Activated T-cell treated with anti-CD3 and anti-CD28 coated beads for 48 hours (primary cell): ENCODE data around the gene SLC6A17.

ENCODE experiments used
- DNase-seq: peaks from one replicate; pipeline ENCODE4 v3.0.0-alpha.2; 2020; ENCODE audit warnings: low read depth

Gene SLC6A17

GRCh38 chr1:110205156-110205555 is 54.9 kb downstream of the SLC6A17 start:
- DNase-seq = no peak

DNA sequence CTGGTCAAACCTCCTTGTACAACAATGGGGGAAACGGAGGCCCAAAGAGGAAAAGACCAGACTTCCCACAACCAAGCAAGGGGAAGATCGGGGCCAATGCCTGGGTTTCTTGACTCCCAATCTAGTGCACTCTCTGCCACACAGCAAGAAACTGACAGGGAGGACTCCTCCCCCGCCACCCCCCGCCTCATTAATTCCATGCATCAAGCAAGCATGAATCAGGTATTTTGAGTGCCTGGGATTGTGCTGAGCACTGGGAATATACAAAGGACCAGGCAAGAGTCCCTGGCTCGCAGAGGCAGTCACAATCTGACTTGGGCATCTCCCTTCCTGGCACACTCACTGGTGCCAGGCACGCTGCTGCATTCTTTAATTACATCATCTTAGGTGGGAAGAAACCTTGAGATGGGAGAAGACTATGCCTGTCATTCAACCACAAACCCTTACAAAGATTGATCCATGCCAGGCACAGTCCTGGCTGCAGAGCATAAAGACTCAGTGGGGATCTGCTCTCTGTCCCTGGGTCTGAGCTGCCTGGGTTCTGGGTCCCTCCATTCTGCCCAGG is 55.4 kb downstream of the SLC6A17 start:
- no peak for DNase-seq

DNA sequence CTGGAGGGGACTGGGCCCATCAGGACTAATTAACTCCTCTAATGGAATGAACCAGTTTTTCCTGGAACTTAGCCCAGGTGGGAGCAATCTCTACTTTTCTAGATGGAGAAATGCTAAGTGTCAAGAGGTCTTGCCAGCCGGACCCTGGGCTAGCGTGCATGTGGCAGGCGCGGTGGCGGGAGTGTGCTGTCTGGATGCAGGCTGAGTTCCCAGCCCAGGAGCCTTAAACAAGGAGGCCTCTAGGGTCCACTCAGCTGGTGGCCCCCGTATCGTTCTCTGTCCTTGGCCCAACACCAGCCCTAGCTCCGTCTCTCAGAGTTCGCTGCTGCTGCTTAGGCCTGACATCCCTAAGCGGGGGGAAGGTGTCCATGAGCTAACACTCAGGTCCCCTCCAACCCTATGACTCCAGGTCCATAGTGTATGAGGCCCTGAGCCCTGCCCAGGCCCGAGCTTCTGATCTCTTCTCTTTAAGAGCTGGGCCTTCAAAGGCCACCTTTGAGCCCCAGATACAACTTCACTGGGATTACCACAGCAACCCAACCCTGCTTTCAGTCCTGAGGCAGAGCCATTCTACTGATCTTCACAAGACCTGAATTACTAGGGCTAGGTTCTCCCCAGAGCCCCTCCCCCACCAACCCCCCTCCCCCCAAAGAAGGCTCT is 56.1 kb downstream of the SLC6A17 start:
- DNase-seq = no peak

GRCh38 chr1:110207831-110208230 is 57.5 kb downstream of the SLC6A17 start:
- DNase-seq = peak; percentile 67

DNA sequence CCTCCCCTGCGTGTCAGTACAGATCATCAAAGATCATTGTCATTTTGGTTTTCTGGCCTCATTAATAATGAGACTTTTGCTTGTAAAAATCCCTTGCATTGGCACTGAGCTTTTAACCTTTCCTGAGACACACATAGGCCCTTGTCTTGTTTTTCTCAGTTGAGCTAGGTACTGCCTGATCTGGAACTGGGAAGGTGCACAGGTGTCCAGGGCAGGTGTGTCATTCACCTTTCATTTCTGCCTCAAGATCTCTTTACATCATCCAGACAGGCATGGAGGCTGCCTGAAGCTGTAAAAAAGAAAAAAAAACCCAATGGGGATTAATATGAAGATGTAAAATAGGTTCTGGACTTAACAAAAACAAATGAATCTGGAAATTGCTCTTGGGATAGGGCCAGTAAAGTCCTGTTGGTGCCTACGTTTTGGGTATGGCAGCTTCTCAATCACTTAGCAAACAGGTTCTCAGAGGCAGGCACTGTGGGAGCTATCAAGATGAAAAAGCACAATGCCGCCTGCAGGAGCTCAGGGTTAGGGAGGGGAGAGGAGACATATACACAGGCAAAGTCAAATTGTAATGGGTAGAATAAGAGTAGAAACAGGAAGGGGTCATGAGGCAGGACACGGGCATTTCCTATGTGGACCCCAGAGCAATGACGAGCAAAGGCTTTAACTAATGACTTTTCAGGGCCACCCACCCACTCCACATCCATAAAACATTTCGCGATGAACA is 58.8 kb downstream of the SLC6A17 start:
- no peak for DNase-seq

GRCh38 chr1:110209715-110210603 is 59.7 kb downstream of the SLC6A17 start, which contains the start of gene KCNC4:
TSS of gene KCNC4 (plus strand) at chr1:110210314. CDS start at chr1:110211500, 1,186 bp downstream.
- peak; percentile 89 for DNase-seq

DNA sequence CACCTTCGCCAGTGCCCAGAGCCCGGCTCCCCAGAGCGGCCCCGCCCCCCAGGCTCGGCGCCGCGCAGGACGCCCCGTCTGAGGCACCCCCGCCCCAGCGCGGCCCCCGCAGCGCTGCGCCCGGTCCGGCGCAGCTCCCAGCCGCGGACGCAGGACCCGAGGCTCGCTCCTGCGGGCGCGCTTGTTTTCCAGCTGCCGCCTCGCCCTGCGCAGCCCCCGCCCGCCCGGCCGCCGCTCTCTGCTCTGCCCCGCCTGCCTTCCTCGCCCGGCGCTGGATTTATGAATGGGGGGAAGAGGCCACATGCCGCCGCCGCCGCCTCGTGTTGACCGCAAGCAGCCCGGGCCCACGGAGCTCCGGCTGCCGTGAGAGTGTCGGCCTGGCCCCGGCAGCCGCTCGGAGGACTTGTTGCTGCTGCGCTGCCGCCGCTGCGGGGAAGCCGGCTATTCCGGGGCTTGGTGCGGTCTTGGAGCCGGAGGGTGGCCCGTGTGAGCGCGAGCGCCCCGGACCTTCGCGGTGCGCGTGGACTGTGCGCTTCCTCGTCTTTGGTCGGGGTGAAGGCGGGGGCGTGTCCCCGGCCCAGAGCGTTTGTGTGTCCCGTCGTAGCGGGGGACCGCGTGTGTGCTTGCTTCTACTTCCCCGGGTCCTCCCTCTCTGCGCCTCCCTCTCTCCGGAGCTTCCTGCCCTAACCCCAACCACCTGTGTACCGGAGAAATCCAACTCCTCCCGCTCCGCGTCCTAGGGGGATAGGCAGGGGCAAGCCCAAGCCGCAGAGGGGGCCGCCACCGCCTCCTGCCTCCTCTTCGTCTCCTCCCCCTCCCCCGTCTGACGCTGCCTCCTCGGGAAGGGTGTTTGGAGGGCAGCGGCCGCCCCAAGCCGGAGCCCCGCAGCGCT is 60.6 kb downstream of the SLC6A17 start:
- DNase-seq = peak; percentile 48

DNA sequence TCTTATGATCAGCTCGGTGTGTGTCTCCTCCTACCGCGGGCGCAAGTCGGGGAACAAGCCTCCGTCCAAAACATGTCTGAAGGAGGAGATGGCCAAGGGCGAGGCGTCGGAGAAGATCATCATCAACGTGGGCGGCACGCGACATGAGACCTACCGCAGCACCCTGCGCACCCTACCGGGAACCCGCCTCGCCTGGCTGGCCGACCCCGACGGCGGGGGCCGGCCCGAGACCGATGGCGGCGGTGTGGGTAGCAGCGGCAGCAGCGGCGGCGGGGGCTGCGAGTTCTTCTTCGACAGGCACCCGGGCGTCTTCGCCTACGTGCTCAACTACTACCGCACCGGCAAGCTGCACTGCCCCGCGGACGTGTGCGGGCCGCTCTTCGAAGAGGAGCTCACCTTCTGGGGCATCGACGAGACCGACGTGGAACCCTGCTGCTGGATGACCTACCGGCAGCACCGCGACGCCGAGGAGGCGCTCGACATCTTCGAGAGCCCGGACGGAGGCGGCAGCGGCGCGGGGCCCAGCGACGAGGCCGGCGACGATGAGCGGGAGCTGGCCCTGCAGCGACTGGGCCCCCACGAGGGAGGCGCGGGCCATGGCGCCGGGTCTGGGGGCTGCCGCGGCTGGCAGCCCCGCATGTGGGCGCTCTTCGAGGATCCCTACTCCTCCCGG is 61.3 kb downstream of the SLC6A17 start:
- DNase-seq = no peak

GRCh38 chr1:110212169-110213142 is 62.2 kb downstream of the SLC6A17 start:
- no peak for DNase-seq

DNA sequence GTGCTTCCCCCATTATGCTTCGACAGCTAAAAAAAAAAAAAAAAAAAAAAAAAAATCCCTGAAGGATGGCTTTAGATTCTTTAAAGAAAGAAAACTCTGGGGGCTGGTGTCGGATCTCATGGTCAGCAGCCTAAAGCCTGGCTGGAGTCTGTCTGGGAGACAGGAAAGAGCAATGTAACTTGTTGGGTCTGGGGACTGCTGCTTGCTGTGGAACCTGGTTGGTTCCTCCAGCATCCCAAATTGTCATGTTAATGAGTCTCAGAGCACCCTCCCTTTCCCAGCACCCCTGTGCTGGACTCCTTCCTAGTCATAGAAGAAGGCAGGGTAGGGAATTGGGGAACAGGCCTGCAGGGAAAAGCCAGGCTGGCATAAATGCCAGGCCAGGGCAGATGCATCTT is 62.8 kb downstream of the SLC6A17 start:
- no peak for DNase-seq

GRCh38 chr1:110214454-110215404 is 64.4 kb downstream of the SLC6A17 start:
- DNase-seq = no peak

- DNase-seq = no peak
These were observed 65.6 kb downstream of the SLC6A17 start for GRCh38 chr1:110215621-110216515.

DNA sequence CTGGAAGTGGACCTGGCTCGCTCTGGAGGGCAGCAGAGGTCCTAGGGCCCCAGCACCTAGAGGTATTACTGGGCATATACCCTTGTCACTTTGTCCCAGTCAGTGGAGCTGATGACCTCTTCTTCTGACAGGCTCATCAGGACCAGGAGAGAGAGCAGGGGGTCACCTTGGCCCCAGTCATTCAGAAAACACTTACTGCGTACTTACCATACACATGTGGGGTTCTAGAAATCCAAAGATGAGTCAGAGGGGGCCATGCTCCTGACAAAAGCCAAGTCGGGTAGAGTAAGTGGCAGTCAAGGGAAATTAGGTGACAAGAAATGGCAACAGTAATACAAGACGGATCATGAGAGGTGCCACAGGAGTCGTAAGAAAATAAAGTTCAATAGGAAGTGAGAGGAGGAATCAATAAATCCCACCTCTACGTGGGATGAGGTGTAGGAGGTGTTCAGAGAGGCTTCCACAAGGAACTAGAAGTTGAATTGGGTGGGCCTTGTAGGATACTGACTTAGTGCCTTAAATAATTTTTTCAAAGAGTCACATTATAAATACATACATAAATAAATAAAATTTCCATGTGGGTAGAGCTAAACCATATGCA is 66.7 kb downstream of the SLC6A17 start:
- DNase-seq = no peak

DNA sequence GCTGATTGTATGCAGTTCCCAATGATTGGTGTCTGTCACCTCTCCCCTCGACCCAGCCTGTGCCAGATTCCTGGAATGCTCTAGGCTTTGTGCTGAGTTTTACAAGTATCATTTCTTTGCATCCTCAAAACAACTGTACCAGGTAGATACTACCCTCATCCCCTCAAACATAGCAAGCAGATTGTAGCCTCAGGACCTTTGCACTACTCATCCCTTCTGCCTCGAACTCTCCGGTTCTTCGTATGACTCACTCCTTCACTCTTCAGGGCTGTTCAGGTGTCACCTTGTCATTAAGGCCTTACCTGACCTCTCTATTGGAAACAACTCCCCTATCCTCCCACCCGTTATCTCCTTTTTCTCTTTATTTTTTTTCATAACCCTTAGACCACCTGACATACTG is 67.8 kb downstream of the SLC6A17 start:
- DNase-seq = no peak

GRCh38 chr1:110218739-110219138 is 68.4 kb downstream of the SLC6A17 start:
- no peak for DNase-seq

DNA sequence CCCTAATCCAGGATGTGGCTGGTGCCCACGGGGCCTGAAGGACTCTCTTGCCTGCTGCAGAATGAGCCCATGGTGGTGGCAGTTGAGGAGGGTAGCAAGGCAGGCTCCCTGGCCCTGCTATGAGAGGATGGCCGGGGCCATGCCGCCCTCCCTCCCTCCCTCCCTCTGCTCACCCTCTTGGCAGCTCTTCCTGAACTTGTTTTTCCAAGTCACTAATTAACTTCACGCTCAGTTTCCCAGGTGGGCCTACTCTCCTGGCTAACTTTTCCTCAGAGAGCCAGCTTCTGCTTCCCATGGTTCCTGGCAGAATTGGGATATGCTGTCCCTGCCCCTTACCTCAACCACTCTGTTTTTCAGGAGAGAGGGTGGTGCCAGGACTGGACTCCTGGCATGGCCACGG is 70.0 kb downstream of the SLC6A17 start:
- no peak for DNase-seq

DNA sequence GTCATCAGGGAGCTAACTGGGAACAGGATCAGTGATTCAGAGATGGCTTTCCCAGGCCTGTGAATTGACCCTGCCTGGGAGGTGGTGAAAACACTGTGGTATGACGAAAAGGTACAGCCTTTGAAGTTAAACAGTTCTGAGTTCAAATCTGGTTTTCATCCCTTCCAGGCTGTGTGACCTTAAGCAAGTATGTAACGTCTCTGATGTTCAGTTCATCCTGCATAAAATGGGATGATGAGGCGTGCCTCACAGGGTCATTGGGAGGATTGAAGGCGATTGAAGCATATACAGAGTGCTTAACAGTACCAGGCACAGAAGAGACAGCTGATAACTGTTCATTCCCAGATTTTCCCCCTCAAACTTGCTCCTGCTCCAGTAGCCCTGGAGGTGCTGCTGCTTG is 70.8 kb downstream of the SLC6A17 start:
- no peak for DNase-seq
